Immature natural killer cell (primary cell): ENCODE measurements around the gene UNK. TPM values are rescaled to one million over a fixed set of nuclear protein-coding genes. Genes with fewer than 3 reads are reported as not detected.
"Not testable (repeated sequence)": the region's sequence is repeated elsewhere in the genome, so short reads cannot be mapped to it uniquely, and the experiment has no call there.

ENCODE experiments used
- DNase-seq, 3 donors: peaks; one replicate each; pipeline ENCODE4 v3.0.0; 2022; ENCODE audit warnings: mixed read lengths in 1 of 3
- H3K27ac Mint-ChIP-seq, 6 donors: one replicate each; pipeline ENCODE4 v1.8.0; 2020; ENCODE audit warnings: mixed read lengths in 6 of 6, mild to moderate bottlenecking in 5 of 6, inconsistent platforms in 4 of 6, moderate library complexity in 3 of 6
- H3K27me3 Mint-ChIP-seq, 3 donors: one replicate each; pipeline ENCODE4 v1.8.0; 2020 to 2021; ENCODE audit warnings: low read depth in 3 of 3, mild to moderate bottlenecking in 3 of 3, mixed read lengths in 3 of 3, moderate library complexity in 3 of 3, inconsistent platforms in 1 of 3
- H3K36me3 Mint-ChIP-seq, 3 donors: one replicate each; pipeline ENCODE4 v1.8.0; 2020; ENCODE audit warnings: mixed read lengths in 3 of 3, inconsistent platforms in 2 of 3, mild to moderate bottlenecking in 2 of 3
- H3K4me1 Mint-ChIP-seq, 2 donors: one replicate each; pipeline ENCODE4 v1.8.0; 2020; ENCODE audit warnings: inconsistent platforms in 2 of 2, mild to moderate bottlenecking in 2 of 2, mixed read lengths in 2 of 2, moderate library complexity in 1 of 2
- H3K4me3 Mint-ChIP-seq, 5 donors: one replicate each; pipeline ENCODE4 v1.8.0; 2020; ENCODE audit warnings: mild to moderate bottlenecking in 5 of 5, mixed read lengths in 5 of 5, inconsistent platforms in 3 of 5, moderate library complexity in 3 of 5
- H3K9me3 Mint-ChIP-seq, 6 donors: one replicate each; pipeline ENCODE4 v1.8.0; 2020; ENCODE audit warnings: mild to moderate bottlenecking in 6 of 6, mixed read lengths in 6 of 6, inconsistent platforms in 4 of 6, moderate library complexity in 3 of 6
- polyA plus RNA-seq, 3 donors: library from polyadenylated mRNA; unstranded; fragments of 300-500 nt; fragmentation: Illumina TruSeq; gene quantifications; one replicate each; pipeline ENCODE4 v1.2.3, GENCODE V29; 2021

UNK gene
- polyA plus RNA-seq, 3 donors from 2014 or later = 26.0 to 48.4 (median 34.4) TPM

DNA sequence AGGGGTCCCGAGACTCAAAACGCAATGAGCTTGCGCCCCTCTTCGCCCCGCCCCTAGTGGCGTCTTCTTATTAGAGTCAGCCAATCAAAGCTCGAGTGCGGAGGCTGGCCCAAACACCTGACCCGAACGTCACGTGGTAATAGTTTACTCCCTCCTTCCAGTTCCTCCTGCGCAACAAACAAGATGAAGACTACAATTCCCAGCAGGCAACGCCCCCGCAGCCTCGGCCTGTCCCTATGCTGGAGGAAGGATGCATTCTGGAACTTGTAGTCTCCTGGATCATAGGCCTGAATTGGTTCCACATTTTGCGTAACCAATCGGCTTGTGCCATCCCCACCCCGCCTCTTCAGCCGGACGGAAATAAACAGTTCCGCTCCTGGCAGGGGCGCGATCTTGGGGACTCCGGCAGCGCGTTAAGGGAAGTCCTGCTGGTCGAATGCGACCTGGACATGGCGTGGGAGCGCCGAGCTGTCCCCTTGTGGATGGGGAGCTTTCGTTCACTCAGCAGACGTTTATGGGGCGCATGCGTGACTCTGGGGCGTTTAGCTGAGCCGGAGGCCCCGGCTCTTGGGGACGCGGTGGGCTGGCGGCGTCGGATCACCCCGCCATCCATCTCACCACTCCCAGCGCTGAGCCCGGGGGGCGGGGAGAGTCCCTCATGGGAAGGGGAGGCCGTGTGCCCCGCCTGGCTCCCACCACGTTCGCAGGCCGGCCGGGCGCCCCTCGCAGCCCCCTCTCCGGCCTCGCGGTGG lies 70.9 kb downstream of the UNK start, which contains the start of gene WBP2:
Gene WBP2 (minus strand): TSS at position 26 of the 752 bp plus-strand sequence. CDS start 38 bp downstream, outside the sequence.
- peak; percentile 98 to 99 (median 99) for DNase-seq

DNA sequence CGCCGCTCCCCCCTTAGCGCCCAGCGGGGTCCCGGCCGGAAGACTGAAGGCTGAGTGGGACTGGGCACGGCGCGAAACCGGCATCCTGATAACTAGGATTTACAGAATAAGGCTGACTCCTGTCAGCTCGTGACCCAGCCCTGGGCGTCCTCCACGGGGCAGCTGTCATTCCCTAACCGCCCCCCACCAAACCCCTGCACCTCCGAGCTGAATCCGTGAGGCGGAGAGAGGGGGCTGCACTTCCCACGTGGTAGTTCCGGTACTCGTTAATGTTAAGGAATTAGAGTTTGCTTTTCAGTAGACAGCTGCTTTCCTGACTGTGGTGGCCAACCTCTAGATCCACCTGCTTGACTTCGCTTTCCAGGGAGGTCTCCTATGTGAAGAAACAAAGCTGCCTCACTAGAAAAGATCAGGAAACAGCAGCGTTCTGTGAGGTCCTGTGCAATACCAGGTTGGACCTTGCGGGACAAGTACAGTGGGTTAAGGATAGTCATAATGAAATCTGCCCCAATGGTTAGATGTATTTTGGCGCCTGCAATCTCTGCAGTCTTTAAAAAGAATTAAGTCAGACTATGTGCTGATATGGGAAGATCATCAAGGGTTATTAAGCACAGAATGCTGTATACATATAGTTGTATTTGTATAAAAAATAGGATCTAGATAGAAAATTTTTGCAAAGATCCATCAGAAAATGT lies 71.6 kb downstream of the UNK start:
- peak overlapping the region in 1 of 5 donors; percentile 90 for H3K4me3 Mint-ChIP-seq
- H3K36me3 Mint-ChIP-seq = no peaks in the 10 kb centered on the region
- peak overlapping the region in 3 of 6 donors; percentile 80 to 93 (median 91) for H3K27ac Mint-ChIP-seq
- no peak for DNase-seq
- peaks cover 0 to 4% (median 0%) of the 10 kb centered on the region in 3 donors for H3K27me3 Mint-ChIP-seq
- H3K4me1 Mint-ChIP-seq = peaks cover 22 to 46% of the 10 kb centered on the region in 2 donors
- H3K9me3 Mint-ChIP-seq = no peaks in the 10 kb centered on the region

More for the DNA sequence above, 70.9 kb downstream of the UNK start, which contains the start of gene WBP2:
- no peaks in the 10 kb centered on the region for H3K36me3 Mint-ChIP-seq
- peaks cover 22 to 43% of the 10 kb centered on the region in 2 donors for H3K4me1 Mint-ChIP-seq
- peaks cover 0 to 4% (median 0%) of the 10 kb centered on the region in 3 donors for H3K27me3 Mint-ChIP-seq
- peak within 1 kb of the TSS in 3 of 6 donors; percentile 80 to 93 (median 91) for H3K27ac Mint-ChIP-seq
- peak within 1 kb of the TSS in 1 of 5 donors; percentile 90 for H3K4me3 Mint-ChIP-seq
- H3K9me3 Mint-ChIP-seq = no peaks in the 10 kb centered on the region

DNA sequence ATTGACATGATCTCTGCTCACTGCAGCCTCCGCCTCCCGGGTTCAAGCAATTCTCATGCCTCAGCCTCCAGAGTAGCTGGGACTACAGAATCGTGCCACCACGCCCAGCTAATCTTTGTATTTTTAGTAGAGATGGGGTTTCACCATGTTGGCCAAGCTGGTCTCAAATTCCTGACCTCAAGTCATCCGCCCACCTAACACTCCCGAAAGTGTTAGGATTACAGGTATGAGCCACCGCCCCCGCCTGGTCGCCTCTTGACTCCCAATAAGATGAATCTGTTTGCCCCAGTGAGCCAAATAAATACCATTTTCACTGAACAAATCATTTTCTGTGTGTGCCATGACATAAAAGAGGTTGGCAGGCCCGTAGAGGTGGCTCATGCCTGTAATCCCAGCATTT lies 74.8 kb downstream of the UNK start:
- DNase-seq, H3K27me3 Mint-ChIP-seq, H3K4me3 Mint-ChIP-seq, H3K9me3 Mint-ChIP-seq, H3K36me3 Mint-ChIP-seq: not testable (repeated sequence)
- Mint-ChIP-seq H3K4me1 (peaks cover 26 to 44% of the 10 kb centered on the region in 2 donors), H3K27ac (peak overlapping the region in 2 of 6 donors; percentile 53 to 73)

DNA sequence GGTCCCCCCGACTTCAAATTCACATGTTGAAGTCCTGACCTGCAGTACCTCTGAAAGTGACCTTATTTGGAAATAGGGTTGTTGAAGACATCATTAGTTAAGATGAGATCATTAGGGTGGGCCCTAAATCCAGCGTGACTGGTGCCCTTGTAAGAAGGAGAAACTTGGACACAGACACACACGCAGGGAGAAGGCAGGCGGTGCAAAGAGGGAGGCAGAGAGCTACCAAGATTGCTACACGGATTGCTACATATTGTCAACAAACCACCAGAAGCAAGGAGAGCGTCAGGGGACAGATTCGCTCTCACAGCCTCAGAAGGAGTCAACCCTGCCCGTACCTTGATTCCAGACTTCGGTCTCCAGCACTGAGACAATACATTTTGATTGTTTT lies 77.3 kb downstream of the UNK start:
- Mint-ChIP-seq H3K36me3 (no peaks in the 10 kb centered on the region), H3K27ac (peak overlapping the region in 5 of 6 donors; percentile 49 to 92 (median 64)), H3K9me3 (no peaks in the 10 kb centered on the region), H3K27me3 (peaks cover 0 to 4% (median 2%) of the 10 kb centered on the region in 3 donors), H3K4me1 (peaks cover 36 to 47% of the 10 kb centered on the region in 2 donors), H3K4me3 (peak overlapping the region in 2 of 5 donors; percentile 24 to 48)
- no peak for DNase-seq

DNA sequence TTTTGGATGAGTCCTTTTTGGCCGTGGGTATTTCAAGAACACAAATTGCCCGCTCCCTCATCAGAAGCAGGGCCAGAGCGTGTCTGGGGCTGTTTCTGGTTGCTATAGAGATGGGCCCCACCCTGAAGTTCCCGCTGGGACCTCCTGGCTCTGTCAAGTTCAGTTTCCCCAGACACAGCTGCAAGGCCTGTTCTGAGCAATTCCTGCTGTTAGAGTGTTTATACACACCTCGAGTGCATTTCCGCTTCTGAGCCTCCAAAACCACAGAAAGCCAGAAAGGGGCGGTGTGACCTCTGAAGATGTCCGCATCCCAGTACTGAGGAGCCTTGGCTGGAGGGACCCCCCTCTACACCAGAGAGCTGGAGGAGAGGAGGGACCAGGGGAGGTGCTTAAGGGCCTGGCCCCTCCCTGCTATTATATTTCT lies 79.9 kb downstream of the UNK start:
- no peaks in the 10 kb centered on the region for H3K36me3 Mint-ChIP-seq
- peak overlapping the region; percentile 90 to 96 (median 94) for H3K27ac Mint-ChIP-seq
- peaks cover 23 to 30% of the 10 kb centered on the region in 2 donors for H3K4me1 Mint-ChIP-seq
- DNase-seq = peak; percentile 65 to 69 (median 66)
- H3K27me3 Mint-ChIP-seq = peaks cover 0 to 4% (median 2%) of the 10 kb centered on the region in 3 donors
- H3K4me3 Mint-ChIP-seq = peak overlapping the region; percentile 59 to 76 (median 72)
- H3K9me3 Mint-ChIP-seq = no peaks in the 10 kb centered on the region

DNA sequence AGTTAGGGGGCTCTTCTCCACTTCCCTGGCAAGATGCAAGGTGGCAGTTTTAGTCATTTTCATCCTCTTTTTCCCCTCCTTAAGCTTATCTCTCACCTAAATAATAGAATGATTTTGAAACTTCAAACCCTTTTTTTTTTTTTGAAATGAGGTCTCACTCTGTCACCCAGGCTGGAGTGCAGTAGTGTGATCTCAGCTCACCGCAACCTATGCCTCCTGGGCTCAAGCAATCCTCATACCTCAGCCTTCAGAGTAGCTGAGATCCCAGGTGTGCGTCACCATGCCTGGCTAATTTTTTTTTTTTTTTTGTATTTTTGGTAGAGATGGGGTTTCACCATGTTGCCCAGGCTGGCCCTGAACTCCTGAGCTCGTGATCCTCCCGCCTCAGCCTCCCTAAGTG lies 80.3 kb downstream of the UNK start:
- H3K9me3 Mint-ChIP-seq, H3K27me3 Mint-ChIP-seq, H3K36me3 Mint-ChIP-seq: not testable (repeated sequence)
- peak in 2 of 3 donors; percentile 40 to 59 for DNase-seq
- H3K4me3 Mint-ChIP-seq = peak overlapping the region; percentile 59 to 76 (median 72)
- H3K4me1 Mint-ChIP-seq = peaks cover 23 to 30% of the 10 kb centered on the region in 2 donors
- H3K27ac Mint-ChIP-seq = peak overlapping the region; percentile 90 to 96 (median 94)

DNA sequence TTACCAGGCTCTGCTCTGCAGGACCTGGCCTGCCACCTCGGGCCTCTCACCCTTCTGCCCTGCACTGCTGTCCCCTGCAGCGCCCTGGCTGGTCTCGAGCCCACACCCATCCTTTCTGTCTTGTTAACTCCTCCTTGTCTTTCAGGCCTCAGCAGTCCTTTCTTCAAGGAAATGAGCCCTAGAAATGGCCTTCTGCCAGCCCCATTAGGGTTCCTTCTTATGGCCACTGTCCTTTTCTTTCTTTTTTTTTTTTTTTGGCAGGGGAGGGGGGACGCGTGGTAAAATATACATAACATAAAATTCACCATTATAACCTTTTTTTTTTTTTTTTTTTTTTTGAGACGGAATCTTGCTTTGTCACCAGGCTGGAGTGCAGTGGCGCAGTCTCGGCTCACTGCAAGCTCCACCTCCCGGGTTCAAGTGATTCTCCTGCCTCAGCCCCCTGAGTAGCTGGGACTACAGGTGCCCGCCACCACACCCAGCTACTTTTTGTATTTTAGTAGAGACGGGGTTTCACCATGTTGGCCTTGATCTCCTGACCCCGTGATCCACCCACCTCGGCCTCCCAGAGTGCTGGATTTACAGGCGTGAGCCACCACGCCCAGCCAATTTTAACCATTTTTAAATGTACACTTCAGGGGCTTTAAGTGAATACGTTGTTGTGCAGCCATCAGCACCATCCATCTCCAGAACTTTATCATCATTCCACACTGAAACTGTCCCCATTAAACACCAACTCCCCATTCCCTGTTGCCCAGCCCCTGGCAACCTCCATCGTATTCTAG lies 81.0 kb downstream of the UNK start:
- Mint-ChIP-seq H3K4me3 (peak overlapping the region in 4 of 5 donors; percentile 35 to 76 (median 43)), H3K27ac (peak overlapping the region; percentile 90 to 96 (median 94)), H3K4me1 (peaks cover 23 to 30% of the 10 kb centered on the region in 2 donors)
- not testable (repeated sequence) for H3K9me3 Mint-ChIP-seq, DNase-seq, H3K27me3 Mint-ChIP-seq, H3K36me3 Mint-ChIP-seq

DNA sequence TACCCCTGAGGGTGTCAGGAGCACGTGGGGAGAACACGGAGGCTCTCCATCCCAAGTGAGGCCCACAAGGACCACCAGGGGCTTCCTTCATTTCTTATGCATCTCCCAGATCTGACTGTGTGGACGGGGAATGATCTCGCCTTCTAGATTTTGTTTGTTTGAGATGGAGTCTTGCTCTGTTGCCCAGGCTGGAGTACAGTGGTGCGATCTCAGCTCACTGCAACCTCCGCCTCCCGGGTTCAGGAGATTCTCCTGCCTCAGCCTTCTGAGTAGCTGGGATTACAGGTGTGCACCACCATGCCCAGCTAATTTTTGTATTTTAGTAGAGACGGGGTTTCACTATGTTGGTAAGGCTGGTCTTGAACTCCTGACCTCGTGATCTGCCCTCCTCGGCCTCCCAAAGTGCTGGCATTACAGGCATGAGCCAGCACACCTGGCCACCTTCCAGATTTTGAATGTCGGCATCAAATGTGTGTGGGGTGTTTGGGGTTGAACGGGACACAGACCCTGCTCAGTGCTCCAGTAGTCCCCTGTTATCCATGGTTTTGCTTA lies 84.2 kb downstream of the UNK start:
- DNase-seq, H3K9me3 Mint-ChIP-seq, H3K4me3 Mint-ChIP-seq, H3K36me3 Mint-ChIP-seq, H3K27ac Mint-ChIP-seq, H3K27me3 Mint-ChIP-seq: not testable (repeated sequence)
- H3K4me1 Mint-ChIP-seq = peaks cover 21 to 23% of the 10 kb centered on the region in 2 donors

DNA sequence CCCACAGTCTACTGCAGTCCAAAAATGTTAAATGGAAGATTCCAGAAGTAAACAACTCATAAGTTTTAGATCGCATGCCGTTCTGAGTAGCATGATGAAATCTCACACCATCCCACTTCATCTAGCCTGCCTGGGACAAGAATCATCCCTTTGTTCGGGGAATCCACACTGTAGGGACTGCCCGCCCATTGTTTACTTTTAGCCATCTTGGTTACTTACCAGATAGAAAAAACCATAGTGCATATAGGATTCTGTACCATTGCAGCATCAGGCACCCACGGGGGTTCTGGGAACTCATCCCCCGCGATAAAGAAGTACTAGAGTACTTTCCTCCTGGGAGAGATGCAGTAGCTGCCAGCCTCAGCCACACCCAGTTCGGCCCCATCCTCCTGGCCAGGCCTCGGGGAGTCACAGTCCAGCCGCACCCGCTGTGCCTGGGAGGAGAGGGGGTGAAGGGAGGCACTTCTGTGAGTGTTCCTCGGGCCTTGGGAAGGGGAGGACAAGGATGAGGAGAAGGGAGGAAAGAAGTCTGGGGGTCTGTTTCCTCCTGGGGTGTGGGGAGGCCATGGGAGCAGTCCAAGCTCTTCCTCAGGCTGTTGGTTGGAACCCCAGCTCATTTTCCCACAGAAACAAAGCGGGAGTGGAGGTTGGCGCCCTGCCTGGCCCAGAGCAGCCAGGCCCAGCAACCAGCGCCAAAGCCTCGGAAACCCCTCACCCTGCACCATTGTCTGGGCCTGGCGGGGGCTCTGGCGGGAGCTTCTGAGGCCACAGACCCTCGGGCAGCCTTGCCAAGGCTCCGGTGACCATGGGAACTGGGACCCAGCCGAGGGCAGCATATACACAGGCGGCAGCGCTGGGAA lies 84.9 kb downstream of the UNK start:
- Mint-ChIP-seq H3K27me3 (peaks cover 0 to 2% (median 0%) of the 10 kb centered on the region in 3 donors), H3K9me3 (no peaks in the 10 kb centered on the region), H3K27ac (no peak overlapping the region), H3K36me3 (no peaks in the 10 kb centered on the region), H3K4me1 (peaks cover 14 to 17% of the 10 kb centered on the region in 2 donors), H3K4me3 (no peak overlapping the region)
- no peak for DNase-seq

DNA sequence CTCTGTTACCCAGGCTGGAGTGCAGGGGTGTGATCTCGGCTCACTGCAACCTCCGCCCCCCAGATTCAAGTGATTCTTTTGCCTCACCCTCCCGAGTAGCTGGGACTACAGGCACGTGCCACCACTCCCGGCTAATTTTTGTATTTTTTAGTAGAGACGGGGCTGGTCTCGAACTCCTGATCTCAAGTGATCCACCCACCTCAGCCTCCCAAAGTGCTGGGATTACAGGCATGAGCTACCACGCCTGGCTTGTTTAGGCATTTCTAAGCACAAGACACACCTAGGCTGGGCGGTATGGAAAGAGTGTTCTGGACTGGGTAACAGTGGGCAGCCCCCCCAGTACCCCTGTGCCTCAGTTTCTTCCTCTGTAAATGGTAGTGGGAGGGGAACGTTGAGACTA lies 85.6 kb downstream of the UNK start:
- H3K9me3 Mint-ChIP-seq, H3K4me3 Mint-ChIP-seq, DNase-seq, H3K4me1 Mint-ChIP-seq, H3K27ac Mint-ChIP-seq, H3K27me3 Mint-ChIP-seq, H3K36me3 Mint-ChIP-seq: not testable (repeated sequence)

DNA sequence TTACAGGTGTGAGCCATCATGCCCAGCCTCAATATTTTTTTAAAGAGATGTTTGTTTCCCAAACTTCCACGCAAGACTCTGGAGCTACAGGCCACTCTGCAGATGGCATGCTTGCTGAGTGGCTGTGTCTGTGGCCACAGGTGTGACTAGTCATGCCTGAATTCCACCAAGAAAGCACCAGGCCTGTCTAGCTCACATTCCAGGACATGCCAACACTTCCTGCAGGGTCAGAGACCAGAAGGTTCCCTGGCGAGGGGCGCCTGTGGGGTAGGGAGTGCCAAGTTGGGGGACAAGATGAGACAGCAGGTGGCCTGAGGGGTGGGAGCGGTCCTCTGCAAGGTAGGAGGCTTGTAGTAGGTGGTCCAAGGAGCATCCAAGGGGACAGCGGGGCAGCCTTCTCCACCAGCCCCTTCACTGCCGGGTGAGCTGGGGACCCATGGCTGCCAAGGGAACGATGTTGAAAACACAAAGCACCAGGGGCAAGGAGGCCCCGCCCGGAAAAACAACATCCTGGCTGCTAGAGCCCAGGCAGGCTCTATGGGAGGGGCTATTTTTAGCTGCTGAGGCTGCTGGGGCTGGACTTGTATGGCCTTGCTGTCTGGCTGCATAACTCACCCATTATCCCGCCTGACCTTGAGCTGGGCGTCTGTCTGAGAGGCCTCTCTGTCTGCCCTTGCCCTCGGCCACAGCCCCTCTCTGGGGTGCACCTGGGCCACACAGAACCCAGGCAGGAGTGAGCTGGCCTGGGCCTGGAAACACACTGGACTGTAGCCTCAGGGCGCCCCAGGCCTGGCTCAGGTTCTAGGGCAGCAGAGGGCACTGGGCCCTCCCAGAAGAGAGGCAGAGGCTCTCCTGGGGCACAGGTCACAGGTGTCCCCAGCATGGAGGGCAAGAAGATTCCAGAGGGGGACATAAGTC lies 88.1 kb downstream of the UNK start:
- Mint-ChIP-seq H3K27me3 (peaks cover 0 to 5% (median 2%) of the 10 kb centered on the region in 3 donors), H3K4me3 (no peak overlapping the region), H3K36me3 (no peaks in the 10 kb centered on the region), H3K4me1 (peaks cover 18 to 19% of the 10 kb centered on the region in 2 donors), H3K9me3 (no peaks in the 10 kb centered on the region), H3K27ac (peak overlapping the region in 1 of 6 donors; percentile 55)
- peak in 1 of 3 donors; percentile 30 for DNase-seq
